ENCODE results near the gene MARCHF11. TPM values are rescaled to one million over a fixed set of nuclear protein-coding genes. Genes with fewer than 3 reads are reported as not detected.

The MARCHF11 gene
- total RNA-seq, 1 donor from 2014 or later = not detected

- DNase-seq (ENCODE audit: low read depth) = no peak
- Histone ChIP-seq H3K36me3 (ENCODE audit: control insufficient read depth, insufficient read depth, low read length) (no peaks in the 10 kb centered on the region), H3K4me3 (ENCODE audit: low read depth, low read length) (no peak overlapping the region), H3K27me3 (ENCODE audit: control insufficient read depth, insufficient read depth, low read length) (no peaks in the 10 kb centered on the region)
- no peak for TF ChIP-seq CTCF (IDR thresholded peaks at IDR 0.05; ENCODE audit: insufficient read depth, low read length, poor library complexity, severe bottlenecking)
Measured at GRCh38 chr5:16017720-16018119, 161.9 kb downstream of the MARCHF11 start.
